Psoas muscle (tissue), 8 donors: ENCODE measurements around the gene AKT1. TPM values are rescaled to one million over a fixed set of nuclear protein-coding genes. Genes with fewer than 3 reads are reported as not detected.
"Not testable (repeated sequence)": the region's sequence is repeated elsewhere in the genome, so short reads cannot be mapped to it uniquely, and the experiment has no call there.

Experiments
- ATAC-seq, 4 donors: fragments of 200-7000 bp; cut with Tn5 transposase; one replicate each; pipeline ENCODE4 v1.9.1; 2020; ENCODE audit warnings: moderate library complexity in 3 of 4, mild to moderate bottlenecking in 2 of 4
- DNase-seq, 2 donors: peaks; one replicate each; pipeline ENCODE4 v3.0.0-alpha.2; 2020
- H3K27ac ChIP-seq: fragments of 200-600 bp; one replicate; pipeline ENCODE4 v1.8.0; 2022
- H3K27me3 ChIP-seq, 3 donors: fragments of 200-600 bp in 1 of 3; one replicate each; pipeline versions ENCODE4 v1.6.1 to v1.8.0; 2013 to 2022; ENCODE audit warnings: low read length in 2 of 3, mild to moderate bottlenecking in 2 of 3, moderate library complexity in 1 of 3; ENCODE audit not compliant: insufficient read depth in 3 of 3
- H3K36me3 ChIP-seq, 2 donors: fragments of 200-600 bp in 1 of 2; one replicate each; pipeline versions ENCODE4 v1.6.1 to v1.8.0; 2013 to 2022; ENCODE audit warnings: low read depth in 1 of 2, mild to moderate bottlenecking in 1 of 2, moderate library complexity in 1 of 2; ENCODE audit not compliant: insufficient read depth in 1 of 2
- H3K4me1 ChIP-seq: fragments of 200-600 bp; one replicate; pipeline ENCODE4 v1.8.0; 2022
- H3K4me3 ChIP-seq: fragments of 200-600 bp; one replicate; pipeline ENCODE4 v1.8.0; 2022; ENCODE audit warnings: mild to moderate bottlenecking
- H3K9me3 ChIP-seq: fragments of 200-600 bp; one replicate; pipeline ENCODE4 v1.8.0; 2022
- WGBS, 3 donors: extraction: QIAGEN DNeasy Blood & Tissue Kit; methylation state at CpG; one replicate each; pipeline versions ENCODE4 v1.1.6 to v1.1.7; 2013; 5-methylcytosine and 5-hydroxymethylcytosine counted together
- intact Hi-C, 2 donors: fragments of 100-400 bp; cut with DNase I; formaldehyde crosslinking; loops; one replicate each; pipeline versions ENCODE4 v1.11.0 to v1.14.2; 2022
- polyA plus RNA-seq, 3 donors: library from polyadenylated mRNA; stranded (reverse); fragments of 200-250 nt; gene quantifications; one replicate each; pipeline ENCODE4 v1.2.3, GENCODE V29; 2013
- total RNA-seq, 4 donors: library from RNA; stranded (reverse); fragmentation: NEBNext Ultra II Directional in 2 of 4; extraction: Animal tissue kit (Norgen Biotek cat#: 25700) in 2 of 4; gene quantifications; one replicate each; pipeline versions ENCODE4 v1.2.1 to v1.2.4, GENCODE V29; 2021 to 2023
- TF ChIP-seq, protein P1 (sequence below): fragments of 200-600 bp; IDR thresholded peaks from one replicate; pipeline ENCODE4 v1.8.0; 2022; ENCODE audit warnings: antibody characterized with exemption
- donor health status: healthy with polysubstance abuse.
- donor health status: DM: no; HTN: no; CAD: no; lungs with moderate emphysema.
- donor health status: Bipolar disorder and iron deficiency.
- donor health status: healthy.
- donor health status: DM: yes; HTN: yes; CAD: no.
- donor health status: DM: no; HTN: no; CAD: no.
- donor health status: DM: no; HTN: no; CAD: no.
- donor health status: DM: yes; HTN: yes; CAD: no.

Gene AKT1
- total and polyA plus RNA-seq, 7 donors: 51.9 to 102 (median 62.0) TPM

DNA sequence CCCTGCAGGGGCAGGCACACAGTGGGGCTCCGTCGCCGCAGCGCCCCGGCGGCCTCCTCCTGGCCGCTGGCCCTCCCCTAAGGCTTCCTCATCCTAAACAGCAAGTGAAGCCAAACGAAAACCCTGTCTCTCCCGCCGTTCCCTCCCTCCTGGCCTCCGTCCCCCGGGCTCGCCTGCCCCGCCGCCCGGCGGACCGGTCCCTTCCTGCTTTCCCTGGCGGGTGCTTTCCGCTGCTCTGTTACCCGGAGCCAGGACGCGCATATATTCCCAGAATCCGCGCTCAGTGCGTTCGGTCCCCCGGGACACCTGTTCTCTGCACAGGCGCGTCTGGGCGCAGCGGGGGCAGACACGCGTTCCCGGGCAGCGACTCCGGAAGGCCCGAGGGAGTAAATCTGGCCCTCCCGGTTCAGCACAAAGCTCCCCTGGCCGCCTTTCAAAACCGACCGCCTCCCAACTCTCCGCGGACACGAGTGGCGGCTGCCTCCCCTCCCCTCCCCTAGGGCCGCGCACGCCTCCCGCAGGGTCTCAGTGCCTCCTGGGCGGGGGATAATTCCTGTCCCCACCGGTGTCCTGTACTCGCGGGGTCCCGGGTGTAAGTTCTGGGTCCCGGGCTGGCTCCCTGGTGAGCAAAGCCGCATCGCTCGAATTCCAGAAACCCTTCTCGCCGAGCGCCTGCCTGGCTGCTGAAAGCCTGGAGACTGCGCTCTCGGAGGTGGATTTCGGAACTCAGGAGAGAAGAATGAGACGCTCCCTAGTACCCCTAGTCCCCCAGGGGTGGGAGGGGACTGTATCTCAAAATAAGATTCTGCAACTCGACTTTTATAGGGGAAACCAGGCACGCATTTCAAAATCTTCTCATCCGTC, 48.1 kb upstream of the AKT1 start:
- Histone ChIP-seq H3K9me3 (no peaks in the 10 kb centered on the region), H3K27me3 (peaks cover 0 to 59% (median 8%) of the 10 kb centered on the region in 3 donors), H3K4me3 (peak overlapping the region; percentile 62), H3K36me3 (no peaks in the 10 kb centered on the region), H3K27ac (no peak overlapping the region), H3K4me1 (peaks cover 7% of the 10 kb centered on the region)
- DNase-seq (no peak), ATAC-seq (peak; percentile 43 to 83 (median 66))
- 1% methylated on average over 64 to 69 of the region's 69 CpGs for WGBS, 3 donors
- intact Hi-C loops: no loop called here
- TF ChIP-seq, protein P1, sequence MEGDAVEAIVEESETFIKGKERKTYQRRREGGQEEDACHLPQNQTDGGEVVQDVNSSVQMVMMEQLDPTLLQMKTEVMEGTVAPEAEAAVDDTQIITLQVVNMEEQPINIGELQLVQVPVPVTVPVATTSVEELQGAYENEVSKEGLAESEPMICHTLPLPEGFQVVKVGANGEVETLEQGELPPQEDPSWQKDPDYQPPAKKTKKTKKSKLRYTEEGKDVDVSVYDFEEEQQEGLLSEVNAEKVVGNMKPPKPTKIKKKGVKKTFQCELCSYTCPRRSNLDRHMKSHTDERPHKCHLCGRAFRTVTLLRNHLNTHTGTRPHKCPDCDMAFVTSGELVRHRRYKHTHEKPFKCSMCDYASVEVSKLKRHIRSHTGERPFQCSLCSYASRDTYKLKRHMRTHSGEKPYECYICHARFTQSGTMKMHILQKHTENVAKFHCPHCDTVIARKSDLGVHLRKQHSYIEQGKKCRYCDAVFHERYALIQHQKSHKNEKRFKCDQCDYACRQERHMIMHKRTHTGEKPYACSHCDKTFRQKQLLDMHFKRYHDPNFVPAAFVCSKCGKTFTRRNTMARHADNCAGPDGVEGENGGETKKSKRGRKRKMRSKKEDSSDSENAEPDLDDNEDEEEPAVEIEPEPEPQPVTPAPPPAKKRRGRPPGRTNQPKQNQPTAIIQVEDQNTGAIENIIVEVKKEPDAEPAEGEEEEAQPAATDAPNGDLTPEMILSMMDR: no peak

DNA sequence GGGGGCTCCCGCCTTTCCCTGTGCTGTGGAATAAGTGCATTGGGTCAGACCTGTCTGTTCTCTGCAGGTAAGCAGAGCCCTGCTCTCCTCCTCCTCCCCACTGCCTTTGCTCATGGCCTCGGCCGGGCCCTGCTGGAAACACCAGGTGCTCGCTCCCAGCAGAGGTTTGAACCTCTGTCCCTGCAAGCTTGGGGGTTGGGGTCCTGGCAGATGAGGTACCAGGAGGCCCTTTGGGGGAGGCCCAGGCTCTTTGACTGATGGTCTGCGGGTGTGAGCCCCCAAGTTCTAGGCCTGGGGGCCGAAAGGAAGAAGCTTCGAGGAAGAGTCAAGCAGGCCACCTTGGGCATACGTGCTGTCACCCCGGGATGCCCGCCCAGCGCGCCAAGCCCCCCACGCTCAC, 47.5 kb upstream of the AKT1 start:
- Histone ChIP-seq H3K27me3 (peaks cover 0 to 58% (median 8%) of the 10 kb centered on the region in 3 donors), H3K4me1 (peaks cover 7% of the 10 kb centered on the region), H3K36me3 (no peaks in the 10 kb centered on the region), H3K4me3 (peak overlapping the region; percentile 62), H3K9me3 (no peaks in the 10 kb centered on the region), H3K27ac (no peak overlapping the region)
- TF ChIP-seq, protein P1: no peak
- ATAC-seq (peak in 2 of 4 donors; percentile 12 to 27), DNase-seq (no peak)
- intact Hi-C loops: no loop called here
- 37 to 44% (median 44%) methylated on average over 13 of the region's 13 CpGs for WGBS, 3 donors

DNA sequence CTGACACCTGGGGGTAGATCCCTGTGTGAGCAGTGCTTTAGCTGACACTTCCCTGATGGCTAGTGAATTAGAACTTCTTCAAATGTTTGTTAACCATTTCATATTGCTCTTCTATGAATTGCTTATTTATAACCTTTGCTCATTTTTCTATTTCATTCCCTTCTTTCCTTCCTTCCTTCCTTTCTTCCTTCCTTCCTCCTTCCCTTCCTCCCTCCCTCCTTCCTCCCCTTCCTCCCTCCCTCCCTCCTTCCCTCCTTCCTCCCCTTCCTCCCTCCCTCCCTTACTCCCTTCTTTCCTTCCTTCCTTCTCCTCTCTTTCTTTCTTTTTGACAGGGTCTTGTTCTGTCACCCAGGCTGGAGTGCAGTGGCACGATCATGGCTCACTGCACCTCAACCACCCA, 46.2 kb upstream of the AKT1 start:
- no peak for ATAC-seq
- WGBS, 3 donors: 60 to 94% (median 87%) methylated on average over 1 of the region's 1 CpG
- Histone ChIP-seq H3K9me3 (no peaks in the 10 kb centered on the region), H3K4me3 (no peak overlapping the region), H3K27me3 (peaks cover 0 to 53% (median 8%) of the 10 kb centered on the region in 3 donors), H3K27ac (no peak overlapping the region), H3K4me1 (peaks cover 7% of the 10 kb centered on the region), H3K36me3 (no peaks in the 10 kb centered on the region)
- TF ChIP-seq, protein P1: no peak
- intact Hi-C loops: no loop called here
- DNase-seq: no peak

DNA sequence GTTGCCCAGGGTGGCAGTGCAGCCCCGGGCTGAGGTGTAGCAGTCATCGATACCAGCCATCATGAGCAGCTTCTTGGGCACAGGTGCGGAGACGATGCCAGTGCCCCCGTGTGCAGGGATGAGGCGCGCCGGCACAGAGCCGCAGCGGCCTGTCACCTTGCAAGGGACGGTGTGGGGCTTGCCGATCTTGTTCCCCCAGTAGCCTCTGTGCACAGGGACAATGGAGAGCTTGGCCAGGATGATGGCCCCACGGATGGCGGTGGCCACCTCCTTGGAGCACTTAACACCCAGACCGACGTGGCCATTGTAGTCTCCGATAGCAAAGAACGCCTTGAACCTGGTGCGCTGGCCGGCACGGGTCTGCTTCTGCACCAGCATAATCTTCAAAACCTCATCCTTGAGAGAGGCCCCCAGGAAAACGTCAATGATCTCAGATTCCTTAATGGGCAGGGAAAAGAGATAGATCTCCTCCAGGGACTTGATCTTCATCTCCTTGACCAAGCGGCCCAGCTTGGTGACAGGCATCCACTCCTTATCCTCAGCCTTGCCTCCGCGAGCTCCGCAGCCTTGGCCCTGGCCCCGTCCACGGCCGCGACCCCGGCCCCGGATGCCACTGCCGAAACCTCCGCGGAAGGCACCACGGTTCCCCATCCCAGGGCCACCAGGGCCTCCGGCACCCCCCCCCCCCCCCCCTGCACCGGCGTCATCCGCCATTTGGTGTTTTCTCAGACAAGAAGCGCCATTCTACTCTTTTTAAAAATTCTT, 40.8 kb upstream of the AKT1 start:
- H3K4me1 ChIP-seq, H3K9me3 ChIP-seq, H3K4me3 ChIP-seq, DNase-seq, H3K27me3 ChIP-seq, H3K27ac ChIP-seq, intact Hi-C loops, ATAC-seq, H3K36me3 ChIP-seq: not testable (repeated sequence)
- 91 to 96% (median 92%) methylated on average over 31 to 40 of the region's 41 CpGs for WGBS, 3 donors

DNA sequence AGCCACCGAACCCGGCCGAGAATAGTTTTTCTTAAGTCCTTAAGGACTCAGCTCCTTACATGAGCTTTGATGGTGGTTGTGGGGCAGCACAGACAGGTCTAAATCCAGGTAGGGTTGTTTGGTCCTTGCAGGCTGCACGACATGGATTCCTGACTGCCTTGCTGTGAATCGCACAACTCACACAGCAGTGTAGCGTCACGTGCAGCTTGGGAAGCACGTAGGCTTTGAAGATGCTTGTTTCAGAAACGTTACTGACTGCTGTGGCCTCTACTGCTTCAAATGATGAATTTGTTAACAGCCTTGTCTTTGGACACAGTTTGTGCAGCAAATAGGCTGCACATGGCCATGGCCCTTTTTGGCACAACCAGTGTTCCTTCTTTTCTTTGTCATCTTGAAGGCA, 35.2 kb upstream of the AKT1 start:
- TF ChIP-seq, protein P1: no peak
- DNase-seq (no peak), ATAC-seq (no peak)
- Histone ChIP-seq H3K27ac (no peak overlapping the region), H3K4me1 (peaks cover 4% of the 10 kb centered on the region), H3K27me3 (no peaks in the 10 kb centered on the region), H3K9me3 (no peaks in the 10 kb centered on the region), H3K36me3 (no peaks in the 10 kb centered on the region), H3K4me3 (no peak overlapping the region)
- intact Hi-C loops: no loop called here
- WGBS, 3 donors: 44 to 60% (median 47%) methylated on average over 9 of the region's 9 CpGs
